GM18499 (cell line): Measurements from ENCODE around the gene EPB41L4A.
"Not testable (repeated sequence)": the region's sequence is repeated elsewhere in the genome, so short reads cannot be mapped to it uniquely, and the experiment has no call there.

ENCODE experiments used
- ATAC-seq: cut with Tn5 transposase; IDR thresholded peaks from one replicate; pipeline ENCODE4 v1.9.1; 2021; ENCODE audit warnings: moderate number of reproducible peaks; ENCODE audit not compliant: insufficient read depth, unreplicated experiment

Gene EPB41L4A

GRCh38 chr5:112221128-112221527 lies 197.9 kb downstream of the EPB41L4A start:
- no peak for ATAC-seq

- ATAC-seq: no peak
These were observed 200.1 kb downstream of the EPB41L4A start for GRCh38 chr5:112219000-112219399.

GRCh38 chr5:112217843-112218579 lies 201.1 kb downstream of the EPB41L4A start:
- ATAC-seq: no peak

- ATAC-seq: no peak
These were observed 202.9 kb downstream of the EPB41L4A start for GRCh38 chr5:112216140-112216539.

- no peak for ATAC-seq
These were observed 208.6 kb downstream of the EPB41L4A start for GRCh38 chr5:112210430-112211005.

- no peak for ATAC-seq
These were observed 210.1 kb downstream of the EPB41L4A start for GRCh38 chr5:112208699-112209615.

GRCh38 chr5:112208195-112208594 lies 210.9 kb downstream of the EPB41L4A start:
- ATAC-seq: not testable (repeated sequence)

- no peak for ATAC-seq
These were observed 213.2 kb downstream of the EPB41L4A start for GRCh38 chr5:112205846-112206245.

- no peak for ATAC-seq
These were observed 215.8 kb downstream of the EPB41L4A start for GRCh38 chr5:112203229-112203628.

- ATAC-seq: no peak
These were observed 216.4 kb downstream of the EPB41L4A start for GRCh38 chr5:112202694-112203093.

- no peak for ATAC-seq
These were observed 217.9 kb downstream of the EPB41L4A start for GRCh38 chr5:112201141-112201540.

GRCh38 chr5:112200131-112200530 lies 218.9 kb downstream of the EPB41L4A start:
- no peak for ATAC-seq

- no peak for ATAC-seq
These were observed 222.5 kb downstream of the EPB41L4A start for GRCh38 chr5:112196584-112196983.

GRCh38 chr5:112195924-112196323 lies 223.2 kb downstream of the EPB41L4A start:
- no peak for ATAC-seq

- ATAC-seq: no peak
These were observed 226.2 kb downstream of the EPB41L4A start for GRCh38 chr5:112192866-112193265.

GRCh38 chr5:112192072-112192471 lies 227.0 kb downstream of the EPB41L4A start:
- ATAC-seq: no peak

- no peak for ATAC-seq
These were observed 229.7 kb downstream of the EPB41L4A start for GRCh38 chr5:112189391-112189790.

GRCh38 chr5:112186401-112186990 lies 232.6 kb downstream of the EPB41L4A start:
- no peak for ATAC-seq

GRCh38 chr5:112183874-112184273 lies 235.2 kb downstream of the EPB41L4A start:
- no peak for ATAC-seq

GRCh38 chr5:112183103-112183711 lies 235.9 kb downstream of the EPB41L4A start:
- ATAC-seq: no peak
